Lower leg skin (tissue), 3 donors: ENCODE measurements around the gene TRPM2.

ENCODE experiments used
- CTCF ChIP-seq, 3 donors: fragments of 450-650 bp; IDR thresholded peaks; one replicate each; pipeline ENCODE4 v1.5.1; 2016; ENCODE audit warnings: antibody characterized with exemption in 3 of 3, mild to moderate bottlenecking in 3 of 3, moderate library complexity in 2 of 3
- POLR2A ChIP-seq, 2 donors: fragments of 450-650 bp; IDR thresholded peaks; one replicate each; pipeline ENCODE4 v1.6.1; 2016 to 2017; ENCODE audit warnings: antibody characterized with exemption in 2 of 2, mild to moderate bottlenecking in 1 of 2, moderate library complexity in 1 of 2

GRCh38 chr21:44345495-44345894 lies 7.9 kb upstream of the TRPM2 start:
- TF ChIP-seq CTCF (IDR thresholded peaks at IDR 0.05) (no peak), POLR2A (IDR thresholded peaks at IDR 0.05) (no peak)
